ENCODE results near the gene SERAC1.
"Not testable (repeated sequence)": the region's sequence is repeated elsewhere in the genome, so short reads cannot be mapped to it uniquely, and the experiment has no call there.

Gene SERAC1

GRCh38 chr6:158158123-158158522, 9.9 kb downstream of the SERAC1 start:
- TF ChIP-seq CTCF (IDR thresholded peaks at IDR 0.05; ENCODE audit: unreplicated experiment in 3 of 3), result no peak
- Mint-ChIP-seq H3K36me3 (ENCODE audit: low read depth) (peaks cover 34% of the 10 kb centered on the region), H3K27ac (no peak overlapping the region), H3K4me1 (peaks cover 4% of the 10 kb centered on the region), H3K9me3 (peaks cover 3% of the 10 kb centered on the region), H3K4me3 (no peak overlapping the region), H3K27me3 (ENCODE audit: low read depth) (no peaks in the 10 kb centered on the region)

GRCh38 chr6:158157064-158157764, 10.8 kb downstream of the SERAC1 start:
- TF ChIP-seq CTCF (IDR thresholded peaks at IDR 0.05; ENCODE audit: unreplicated experiment in 3 of 3), result no peak
- Mint-ChIP-seq H3K9me3 (peaks cover 3% of the 10 kb centered on the region), H3K36me3 (ENCODE audit: low read depth) (peaks cover 30% of the 10 kb centered on the region), H3K27ac (no peak overlapping the region), H3K4me1 (peaks cover 4% of the 10 kb centered on the region), H3K4me3 (no peak overlapping the region), H3K27me3 (ENCODE audit: low read depth) (no peaks in the 10 kb centered on the region)

DNA sequence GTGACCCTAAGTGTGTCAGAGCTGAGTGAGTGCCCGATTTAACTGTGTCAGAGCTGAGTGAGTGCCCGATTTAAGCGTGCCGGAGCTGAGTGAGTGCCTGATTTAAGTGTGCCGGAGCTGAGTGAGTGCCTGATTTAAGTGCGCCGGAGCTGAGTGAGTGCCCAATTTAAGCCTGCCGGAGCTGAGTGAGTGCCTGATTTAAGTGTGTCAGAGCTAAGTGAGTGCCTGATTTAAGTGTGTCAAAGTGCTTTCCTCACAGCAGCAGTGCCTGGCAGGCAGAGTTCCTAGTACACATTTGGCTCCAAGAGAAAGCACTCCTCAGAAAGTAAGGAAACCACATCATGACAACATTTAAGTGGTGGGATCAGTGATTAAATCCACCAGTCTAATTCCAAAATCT, 13.2 kb downstream of the SERAC1 start:
- TF ChIP-seq CTCF (IDR thresholded peaks at IDR 0.05; ENCODE audit: unreplicated experiment in 3 of 3), result no peak
- Mint-ChIP-seq H3K9me3 (no peaks in the 10 kb centered on the region), H3K36me3 (ENCODE audit: low read depth) (peaks cover 19% of the 10 kb centered on the region), H3K4me1 (no peaks in the 10 kb centered on the region), H3K4me3 (no peak overlapping the region), H3K27me3 (ENCODE audit: low read depth) (no peaks in the 10 kb centered on the region), H3K27ac (no peak overlapping the region)

- no peaks in the 10 kb centered on the region for H3K27me3 Mint-ChIP-seq (ENCODE audit: low read depth)
- H3K4me3 Mint-ChIP-seq, result no peak overlapping the region
- TF ChIP-seq CTCF (IDR thresholded peaks at IDR 0.05; ENCODE audit: unreplicated experiment in 3 of 3), result no peak
- peaks cover 24% of the 10 kb centered on the region for H3K36me3 Mint-ChIP-seq (ENCODE audit: low read depth)
- no peaks in the 10 kb centered on the region for H3K4me1 Mint-ChIP-seq
- H3K27ac Mint-ChIP-seq, result no peak overlapping the region
- H3K9me3 Mint-ChIP-seq, result no peaks in the 10 kb centered on the region
Observed at GRCh38 chr6:158153576-158153975, 14.5 kb downstream of the SERAC1 start.

- TF ChIP-seq CTCF (IDR thresholded peaks at IDR 0.05; ENCODE audit: unreplicated experiment in 3 of 3), result no peak
- Mint-ChIP-seq H3K4me3 (no peak overlapping the region), H3K9me3 (no peaks in the 10 kb centered on the region), H3K27me3 (ENCODE audit: low read depth) (no peaks in the 10 kb centered on the region), H3K4me1 (no peaks in the 10 kb centered on the region), H3K27ac (no peak overlapping the region), H3K36me3 (ENCODE audit: low read depth) (peaks cover 30% of the 10 kb centered on the region)
Observed at GRCh38 chr6:158152659-158153058, 15.4 kb downstream of the SERAC1 start.

DNA sequence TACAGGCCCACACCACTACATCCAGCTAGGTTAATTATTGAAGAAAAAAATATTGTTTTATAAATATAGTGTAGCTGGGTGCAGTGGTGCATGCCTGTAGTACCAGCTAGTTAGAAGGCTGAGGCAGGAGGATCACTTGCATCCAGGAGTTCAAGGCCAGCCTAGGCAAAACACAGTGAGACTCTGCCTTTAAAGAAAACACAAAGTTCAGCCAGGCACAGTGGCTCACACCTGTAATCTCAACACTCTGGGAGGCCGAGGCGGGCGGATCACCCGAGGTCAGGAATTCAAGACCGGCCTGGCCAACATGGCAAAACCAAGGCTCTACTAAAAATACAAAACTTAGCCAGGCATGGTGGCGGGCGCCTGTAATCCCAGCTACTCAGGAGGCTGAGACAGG, 16.0 kb downstream of the SERAC1 start:
- not testable (repeated sequence) for H3K27me3 Mint-ChIP-seq (ENCODE audit: low read depth); H3K4me1 Mint-ChIP-seq; H3K27ac Mint-ChIP-seq; H3K4me3 Mint-ChIP-seq; H3K9me3 Mint-ChIP-seq
- H3K36me3 Mint-ChIP-seq (ENCODE audit: low read depth), result peaks cover 27% of the 10 kb centered on the region

All from nephron (organoid).